ENCODE results near the gene ARL2.
"Not testable (repeated sequence)": the region's sequence is repeated elsewhere in the genome, so short reads cannot be mapped to it uniquely, and the experiment has no call there.

The ARL2 gene

DNA sequence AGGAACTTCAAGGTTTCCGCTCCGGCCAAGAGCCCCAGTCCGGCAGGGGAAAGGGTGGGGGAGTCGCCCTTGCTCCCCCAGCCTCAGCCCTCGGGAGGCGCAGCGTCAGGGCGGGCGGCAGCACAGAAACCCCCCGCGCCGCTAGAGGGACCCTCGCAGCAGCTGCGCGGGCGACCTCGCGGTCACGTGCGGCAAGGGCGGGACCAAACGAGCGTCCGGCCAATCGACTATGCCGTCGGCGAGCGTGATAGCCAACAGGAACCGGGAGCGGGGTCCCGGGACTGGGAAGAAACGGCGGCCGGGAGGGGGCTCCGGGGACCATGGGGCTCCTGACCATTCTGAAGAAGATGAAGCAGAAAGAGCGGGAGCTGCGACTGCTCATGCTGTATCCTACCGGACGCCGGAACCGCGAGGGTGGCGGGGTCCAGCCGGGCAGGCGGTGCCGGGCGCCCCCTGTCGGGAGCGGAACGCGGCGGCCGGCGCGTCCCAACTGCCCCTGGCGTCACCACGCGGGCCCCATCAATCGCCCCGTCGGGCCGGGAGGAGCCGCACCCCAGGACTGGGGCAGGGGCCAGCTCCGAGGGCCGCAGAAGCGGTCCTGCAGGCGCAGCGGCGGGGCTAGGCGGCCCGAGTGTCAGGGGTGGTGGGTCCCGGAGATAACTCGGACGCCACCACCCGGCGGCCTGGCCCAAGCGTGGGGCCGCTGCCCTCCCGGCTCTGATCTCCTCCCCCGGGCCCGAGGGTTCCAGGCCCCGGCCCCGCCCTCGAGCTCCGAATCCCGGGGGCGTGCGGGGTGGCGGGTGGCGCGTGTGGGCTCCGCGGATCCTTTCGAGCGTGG is at the start of gene ARL2:
TSS of gene ARL2 (plus strand) at position 273 of the 838 bp plus-strand sequence. CDS start at position 321, 48 bp downstream.
- DNase-seq (ENCODE audit: low read depth in 3 of 3, low spot score in 1 of 3), result peak; percentile 61 to 75 (median 70)

DNA sequence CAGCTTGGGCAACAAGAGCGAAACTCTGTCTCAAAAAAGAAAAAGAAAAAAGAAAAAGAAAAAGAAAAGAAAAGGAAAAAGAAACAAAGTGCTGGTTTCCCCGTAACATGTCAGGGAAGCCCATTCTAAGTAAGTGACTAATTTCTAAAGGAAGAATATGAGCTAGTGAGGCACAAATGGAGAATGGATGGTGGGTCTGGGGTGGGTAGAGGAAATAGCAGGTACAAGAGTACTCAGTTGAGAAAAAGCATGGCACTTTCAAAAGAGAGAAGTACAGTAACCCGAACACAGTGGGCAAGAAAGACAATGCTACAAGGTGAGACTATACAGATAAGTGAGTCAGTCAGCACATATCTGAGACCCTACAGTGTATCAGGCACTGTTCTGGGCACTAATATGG is 46.6 kb upstream of the ARL2 start:
- no peak for DNase-seq (ENCODE audit: low read depth in 3 of 3, low spot score in 1 of 3)

DNA sequence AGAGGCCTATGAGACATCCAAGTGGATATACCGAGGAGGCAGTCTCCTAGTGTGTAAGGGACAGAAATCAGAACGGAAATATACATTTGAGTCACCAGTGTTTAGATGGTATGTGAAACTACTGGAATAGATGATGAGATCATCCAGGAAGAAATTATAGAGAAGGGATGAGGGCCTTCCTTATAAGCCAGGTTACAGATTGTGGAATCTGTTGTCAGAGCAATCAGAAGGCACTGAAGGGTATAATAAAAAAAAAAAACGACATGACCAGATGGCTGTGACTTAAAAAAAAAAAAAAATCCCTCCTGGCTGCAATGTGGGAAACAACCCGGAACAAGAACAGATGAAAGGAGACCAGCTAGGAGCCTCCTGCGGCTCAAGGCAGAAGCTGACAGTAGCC is 44.8 kb upstream of the ARL2 start:
- DNase-seq (ENCODE audit: low read depth in 3 of 3, low spot score in 1 of 3), result no peak

DNA sequence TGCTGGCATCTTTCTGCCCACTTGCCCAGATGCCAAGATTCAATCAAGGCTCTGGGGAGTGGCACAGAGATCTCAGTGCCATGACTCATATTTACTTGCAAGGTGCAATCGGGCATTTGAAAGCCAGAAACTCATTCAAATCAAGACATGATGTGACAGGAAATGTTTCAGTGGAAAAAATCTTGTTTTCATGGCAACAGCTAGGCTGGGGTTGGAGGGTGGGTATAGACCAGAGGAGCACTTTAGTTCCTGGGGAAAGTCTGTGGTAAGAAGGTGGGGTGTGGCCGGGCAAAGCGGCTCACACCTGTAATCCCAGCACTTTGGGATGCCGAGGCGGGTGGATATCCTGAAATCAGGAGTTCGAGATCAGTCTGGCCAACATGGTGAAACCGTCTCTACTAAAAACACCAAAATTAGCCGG is 43.2 kb upstream of the ARL2 start:
- peak in 1 of 3 donors; percentile 2 for DNase-seq (ENCODE audit: low read depth in 3 of 3, low spot score in 1 of 3)

DNA sequence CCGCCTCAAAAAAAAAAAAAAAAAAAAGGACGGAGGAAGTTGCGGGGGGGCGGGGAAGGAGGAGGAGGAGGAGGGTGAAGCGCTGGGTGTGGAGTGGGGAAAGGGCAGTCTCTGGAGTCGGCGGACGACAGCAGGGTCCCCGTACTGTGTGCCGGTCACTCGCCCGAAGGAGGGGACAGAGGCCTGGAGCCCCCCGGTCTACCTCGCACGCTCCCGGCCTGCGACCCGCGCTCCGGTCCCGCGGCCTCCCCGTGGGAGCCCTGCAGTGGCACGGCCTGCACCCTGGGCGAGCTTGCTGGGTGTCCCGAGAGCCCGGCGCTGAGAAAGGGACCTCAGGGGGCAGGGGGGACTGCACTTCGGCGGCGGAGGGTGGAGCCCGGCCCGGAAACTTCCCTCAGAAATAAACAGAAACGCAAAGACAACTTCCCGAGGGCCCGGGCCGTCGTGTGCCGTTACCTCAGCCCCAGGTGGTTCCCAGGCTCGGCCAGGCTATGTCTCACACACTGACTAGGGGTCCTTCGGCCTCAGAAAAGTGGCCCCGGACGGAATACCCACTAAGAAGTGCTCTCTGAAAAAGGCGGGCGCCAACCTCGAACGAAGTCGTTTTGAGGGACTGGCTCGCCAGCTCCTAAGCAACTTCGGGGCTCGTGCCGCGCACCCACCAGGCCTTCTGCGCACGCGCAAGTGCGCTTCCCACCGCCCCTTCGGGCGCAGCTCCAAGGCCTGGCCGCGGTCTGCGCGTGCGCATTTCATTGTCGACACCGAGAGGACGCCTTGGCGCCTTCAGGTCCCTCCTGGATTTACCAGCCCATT is 42.3 kb upstream of the ARL2 start, which contains the start of gene MAJIN:
TSS of gene MAJIN (minus strand) at position 688 of the 813 bp plus-strand sequence. CDS start 12,703 bp downstream, outside the sequence.
- peak; percentile 81 to 87 (median 85) for DNase-seq (ENCODE audit: low read depth in 3 of 3, low spot score in 1 of 3)

DNA sequence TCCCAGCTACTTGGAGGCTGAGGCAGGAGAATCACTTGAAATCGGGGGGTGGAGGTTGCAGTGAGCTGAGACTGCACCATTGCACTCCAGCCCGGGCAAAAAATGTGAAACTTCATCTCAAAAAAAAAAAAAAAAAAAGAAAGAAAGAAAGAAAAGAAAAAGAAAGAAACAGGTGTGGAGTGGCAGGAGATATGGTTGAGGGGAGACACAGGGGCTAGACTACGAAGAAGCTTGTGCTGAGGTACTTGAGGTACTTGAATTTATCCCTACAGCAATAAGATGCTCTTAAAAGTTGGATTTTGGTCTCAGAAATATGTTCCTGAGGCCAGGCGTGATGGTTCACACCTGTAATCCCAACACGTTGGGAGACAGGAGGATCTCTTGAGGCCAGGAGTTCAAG is 39.8 kb upstream of the ARL2 start:
- DNase-seq (ENCODE audit: low read depth in 3 of 3, low spot score in 1 of 3), result no peak

DNA sequence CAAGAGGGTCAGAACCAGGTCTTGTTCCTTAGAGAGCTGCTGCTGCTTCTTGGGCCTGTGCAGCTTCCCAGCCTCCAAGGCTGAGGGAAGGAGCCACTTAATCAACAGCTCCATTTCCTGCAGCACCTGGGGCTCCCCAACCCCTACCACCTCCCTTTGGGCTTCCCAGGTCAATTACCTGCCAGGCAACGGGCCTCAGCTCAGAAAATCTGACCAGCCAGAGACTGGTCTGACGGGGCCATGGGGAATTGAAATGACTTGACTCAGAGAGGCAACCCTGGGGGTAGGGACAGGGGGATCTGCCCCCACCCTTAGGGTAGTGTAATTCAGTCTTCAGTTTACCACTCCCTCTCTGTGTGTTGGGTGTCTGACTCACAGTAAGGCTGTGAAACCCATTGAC is 37.3 kb upstream of the ARL2 start:
- DNase-seq (ENCODE audit: low read depth in 3 of 3, low spot score in 1 of 3), result no peak

DNA sequence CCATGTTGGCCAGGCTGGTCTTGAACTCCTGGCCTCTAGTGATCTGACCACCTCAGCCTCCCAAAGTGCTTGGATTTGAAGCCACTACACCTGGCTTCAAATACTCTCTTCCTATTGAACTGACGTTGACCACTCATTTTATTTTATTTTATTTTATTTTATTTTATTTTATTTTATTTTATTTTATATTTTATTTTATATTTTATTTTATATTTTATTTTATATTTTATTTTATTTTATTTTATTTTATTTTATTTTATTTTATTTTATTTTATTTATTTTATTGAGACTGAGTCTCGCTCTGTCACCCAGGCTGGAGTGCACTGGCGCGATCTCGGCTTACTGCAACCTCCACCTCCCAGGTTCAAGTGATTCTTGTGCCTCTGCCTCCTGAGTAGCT is 30.6 kb upstream of the ARL2 start:
- not testable (repeated sequence) for DNase-seq (ENCODE audit: low read depth in 3 of 3, low spot score in 1 of 3)

DNA sequence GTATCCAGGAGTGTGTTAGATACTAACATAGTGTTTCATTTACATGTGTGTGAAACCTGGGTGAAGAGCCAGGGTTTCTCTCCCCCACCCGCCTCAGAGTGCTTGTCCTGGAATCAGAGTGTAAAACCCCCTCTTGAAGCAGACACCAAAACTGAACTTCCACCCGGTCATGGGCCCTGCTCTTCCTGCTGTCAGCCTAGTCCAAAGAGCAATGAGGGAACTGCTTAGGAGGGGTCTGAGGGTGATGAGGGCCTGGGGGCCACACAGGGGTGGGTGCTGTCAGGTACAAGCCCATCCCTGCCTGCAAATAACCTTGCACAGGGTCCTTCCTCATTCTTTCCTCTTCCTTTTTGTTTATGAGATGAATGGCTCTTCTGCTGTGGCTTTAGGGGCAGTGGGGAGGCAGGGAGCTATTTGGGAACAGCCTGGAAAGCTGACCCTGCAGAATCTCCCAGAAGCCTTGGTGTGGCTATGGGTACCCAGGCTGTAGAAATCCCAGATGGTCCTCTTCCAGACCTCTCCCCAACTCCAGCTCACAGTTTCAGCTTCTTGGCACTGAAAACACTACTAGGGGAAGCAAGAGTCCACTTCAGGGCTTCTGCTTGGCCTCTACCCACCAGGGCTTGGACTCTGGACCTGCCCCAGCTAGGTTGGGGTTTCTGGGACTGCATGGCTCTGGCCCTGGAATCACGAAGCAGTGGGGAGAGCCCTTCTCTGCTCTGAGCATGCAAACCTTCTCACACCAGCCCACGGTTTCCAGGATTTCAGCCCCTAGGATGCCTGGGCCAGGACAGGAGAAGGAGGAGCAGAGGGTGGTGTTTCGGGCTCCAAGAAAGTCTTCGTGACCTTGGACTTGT is 25.7 kb upstream of the ARL2 start:
- no peak for DNase-seq (ENCODE audit: low read depth in 3 of 3, low spot score in 1 of 3)

DNA sequence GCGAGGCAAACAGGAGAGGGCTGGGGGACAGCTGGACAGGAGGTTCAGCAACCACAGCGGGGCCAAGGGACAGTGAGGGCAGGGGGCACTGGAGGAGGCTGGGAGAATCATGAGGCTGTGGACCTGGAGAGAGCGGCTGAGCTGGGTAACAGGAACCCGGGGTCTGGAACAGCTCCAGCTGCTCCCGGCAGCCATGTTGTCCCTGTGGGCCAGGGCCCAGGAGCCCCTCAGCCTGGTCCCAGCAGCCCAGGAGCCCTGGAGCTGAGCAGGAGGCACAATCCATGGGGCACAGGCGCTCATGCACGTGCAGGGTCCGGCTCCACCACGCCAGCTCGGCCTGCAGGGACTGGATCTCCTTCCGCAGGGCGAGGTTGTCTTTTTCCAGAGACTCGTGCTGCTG is 24.5 kb upstream of the ARL2 start:
- no peak for DNase-seq (ENCODE audit: low read depth in 3 of 3, low spot score in 1 of 3)

DNA sequence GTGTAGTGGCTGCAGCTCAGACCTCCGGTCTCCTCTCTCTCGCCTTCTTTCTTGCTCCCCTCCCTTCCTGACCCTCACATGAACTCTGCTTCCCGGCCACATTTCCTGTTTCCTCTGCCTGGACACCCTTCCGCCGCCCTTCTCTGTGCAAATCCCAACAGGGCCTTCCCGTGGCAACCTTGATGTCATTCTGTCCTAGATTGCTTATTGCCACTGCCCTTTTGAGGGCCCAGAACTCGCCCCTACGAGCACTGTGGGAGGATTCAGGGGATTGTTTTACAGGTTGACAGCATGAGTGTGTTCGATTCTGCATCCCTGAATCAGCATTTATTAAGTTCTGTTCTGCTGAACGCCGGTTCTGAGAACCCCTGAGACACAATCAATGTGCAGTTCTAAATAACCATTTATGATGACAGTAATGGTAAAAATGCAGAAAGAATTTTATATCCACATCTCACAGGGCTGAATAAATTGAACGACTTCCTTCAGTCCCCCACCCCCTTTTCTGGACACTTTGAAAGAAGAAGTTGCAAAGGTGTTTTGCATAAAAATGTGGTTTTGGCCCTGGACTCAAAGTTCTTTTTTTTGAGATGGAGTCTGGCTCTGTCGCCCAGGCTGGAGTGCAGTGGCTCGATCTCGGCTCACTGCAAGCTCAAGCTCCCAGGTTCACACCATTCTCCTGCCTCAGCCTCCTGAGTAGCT is 23.6 kb upstream of the ARL2 start:
- no peak for DNase-seq (ENCODE audit: low read depth in 3 of 3, low spot score in 1 of 3)

DNA sequence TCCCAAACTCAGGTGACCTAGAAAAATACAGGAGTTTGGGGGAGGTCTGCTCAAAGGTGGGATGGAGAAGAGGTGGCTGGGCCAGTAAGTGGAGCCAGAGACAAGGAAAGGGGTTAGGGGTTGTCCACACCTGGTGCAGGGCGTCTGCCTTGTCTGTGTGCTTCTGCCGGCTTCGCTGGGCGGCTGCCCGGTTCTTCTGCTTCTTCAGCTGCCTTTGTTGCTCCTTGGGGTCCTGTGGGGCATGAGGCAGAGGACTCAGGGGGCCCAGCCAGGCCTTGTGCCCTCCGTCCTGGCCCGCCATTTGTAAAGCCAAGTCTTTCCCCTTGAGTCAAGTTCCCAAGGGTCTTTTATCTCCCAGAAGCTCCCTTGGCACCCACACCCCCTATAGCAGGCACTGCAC is 19.6 kb upstream of the ARL2 start:
- DNase-seq (ENCODE audit: low read depth in 3 of 3, low spot score in 1 of 3), result no peak

DNA sequence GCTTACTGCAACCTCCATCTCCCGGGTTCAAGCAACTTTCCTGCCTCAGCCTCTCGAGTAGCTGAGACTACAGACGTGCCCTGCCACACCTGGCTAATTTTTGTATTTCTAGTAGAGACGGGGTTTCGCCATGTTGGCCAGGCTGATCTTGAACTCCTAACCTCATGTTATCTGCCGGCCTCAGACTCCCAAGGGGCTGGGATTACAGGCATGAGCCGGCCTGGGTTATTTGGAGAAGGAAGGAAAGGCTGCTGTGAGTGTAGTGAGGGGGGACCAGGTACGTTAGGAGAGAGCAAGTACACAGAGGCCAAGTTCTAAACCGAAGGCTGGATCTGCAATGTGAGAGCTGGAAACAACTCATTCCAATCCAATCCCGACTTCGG is 17.6 kb upstream of the ARL2 start:
- DNase-seq (ENCODE audit: low read depth in 3 of 3, low spot score in 1 of 3), result no peak

DNA sequence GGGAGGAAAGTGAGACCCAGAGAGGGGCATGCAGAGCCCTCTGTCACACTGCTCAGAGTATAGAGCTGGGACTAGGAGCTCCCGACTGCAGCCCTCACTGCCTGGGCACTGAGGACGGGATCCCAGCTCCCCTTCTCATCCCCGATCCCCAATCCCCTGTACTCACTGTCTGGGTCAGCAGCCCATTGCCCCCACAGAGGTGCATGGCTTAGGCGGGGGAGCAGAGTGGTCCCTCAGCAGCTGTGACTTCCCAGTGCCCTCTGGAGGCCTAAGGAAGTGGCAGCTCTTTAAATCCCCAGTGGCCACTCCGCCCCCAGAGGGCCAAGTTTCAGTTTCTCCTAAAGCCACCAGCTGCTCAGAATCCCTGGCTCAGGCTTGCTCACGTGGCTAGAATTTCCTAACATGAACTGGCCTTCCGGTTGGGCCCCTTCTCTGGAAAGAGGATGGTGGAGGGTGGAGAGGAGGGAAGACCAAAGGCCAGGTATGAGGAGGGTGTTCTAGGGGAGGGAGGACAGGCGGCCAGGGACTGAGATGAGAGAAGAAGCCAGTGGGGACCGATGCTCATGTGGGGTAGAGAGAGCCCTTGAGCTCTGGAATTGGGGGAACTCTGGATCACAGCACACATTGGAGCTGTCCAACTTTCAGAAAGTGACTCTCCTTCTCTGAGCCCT is 17.1 kb upstream of the ARL2 start, which contains the start of gene BATF2:
TSS of gene BATF2 (minus strand) at position 262 of the 671 bp plus-strand sequence. CDS start at position 205, 57 bp downstream.
- no peak for DNase-seq (ENCODE audit: low read depth in 3 of 3, low spot score in 1 of 3)

DNA sequence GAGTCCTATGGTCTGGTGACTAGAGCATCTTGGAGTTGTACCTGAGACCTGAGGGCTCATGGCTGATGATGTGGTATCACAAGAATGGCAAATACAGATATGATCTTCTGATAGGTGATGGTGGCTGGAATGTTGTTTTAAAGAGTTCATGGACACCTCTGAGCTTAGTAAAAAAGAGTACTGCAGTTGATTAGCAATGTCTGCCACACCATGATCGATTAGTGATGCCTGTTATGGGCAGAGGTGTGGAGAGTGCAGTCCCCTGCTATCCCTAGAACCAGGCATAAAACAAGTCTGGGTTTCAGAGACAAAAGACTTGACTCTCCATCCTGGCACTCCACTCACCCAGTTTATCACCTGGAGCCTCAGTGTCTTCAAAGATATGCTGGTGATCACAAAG is 15.8 kb upstream of the ARL2 start:
- DNase-seq (ENCODE audit: low read depth in 3 of 3, low spot score in 1 of 3), result no peak

DNA sequence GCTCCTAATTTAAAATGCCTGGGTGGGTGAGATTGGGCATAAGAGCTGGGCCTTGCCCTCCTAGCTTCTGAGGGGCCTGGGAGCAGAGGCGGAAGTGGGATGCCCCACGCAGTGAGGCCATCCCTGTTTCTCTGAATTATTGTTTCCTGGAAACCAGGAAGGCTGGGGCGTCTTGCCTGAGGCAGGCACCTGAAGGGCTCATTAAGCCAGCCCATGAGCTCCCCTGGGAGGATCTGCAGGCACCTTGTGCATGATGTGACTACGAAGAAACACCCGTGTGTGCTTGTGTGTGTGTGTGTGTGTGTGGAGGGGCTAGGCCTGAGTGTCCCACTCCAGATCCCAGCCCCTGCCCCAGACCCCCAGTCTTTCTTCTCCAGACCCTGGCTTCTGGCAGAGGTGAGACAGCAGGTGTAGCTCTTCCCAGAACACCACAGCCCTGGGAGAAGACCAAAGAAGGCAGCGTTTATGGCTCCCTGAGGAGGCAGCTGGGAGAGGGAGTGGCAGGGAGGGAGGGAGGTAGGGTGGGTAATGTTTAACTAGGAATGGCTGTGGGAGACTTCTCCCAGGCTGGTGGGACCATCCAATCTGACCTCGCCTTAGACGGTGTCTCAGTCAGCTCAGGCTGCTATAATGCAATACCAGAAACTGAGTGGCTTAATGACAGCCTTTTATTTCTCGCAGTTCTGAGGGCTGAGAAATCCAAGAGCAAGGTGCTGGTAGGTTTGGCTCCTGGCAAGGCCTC is 15.1 kb upstream of the ARL2 start:
- DNase-seq (ENCODE audit: low read depth in 3 of 3, low spot score in 1 of 3), result no peak

DNA sequence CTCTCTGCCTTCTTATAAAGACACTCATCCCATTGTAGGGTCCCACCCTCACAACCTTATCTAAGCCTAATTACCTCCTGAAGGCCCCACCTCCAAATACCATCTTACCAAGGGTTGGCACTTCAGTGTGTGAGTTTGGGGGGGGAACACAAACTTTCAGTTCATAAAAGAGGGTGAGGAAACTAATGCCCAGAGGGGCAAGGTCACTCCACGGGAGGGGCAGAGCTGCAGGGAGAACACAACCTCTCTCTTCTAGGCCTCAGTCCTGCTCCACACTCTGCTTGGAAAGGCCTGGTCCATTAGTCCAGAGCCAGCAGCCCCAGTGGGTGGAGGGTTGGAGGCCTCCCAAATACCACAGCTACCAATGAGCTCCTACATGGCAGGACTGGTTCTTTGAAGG is 14.5 kb upstream of the ARL2 start:
- DNase-seq (ENCODE audit: low read depth in 3 of 3, low spot score in 1 of 3), result no peak

DNA sequence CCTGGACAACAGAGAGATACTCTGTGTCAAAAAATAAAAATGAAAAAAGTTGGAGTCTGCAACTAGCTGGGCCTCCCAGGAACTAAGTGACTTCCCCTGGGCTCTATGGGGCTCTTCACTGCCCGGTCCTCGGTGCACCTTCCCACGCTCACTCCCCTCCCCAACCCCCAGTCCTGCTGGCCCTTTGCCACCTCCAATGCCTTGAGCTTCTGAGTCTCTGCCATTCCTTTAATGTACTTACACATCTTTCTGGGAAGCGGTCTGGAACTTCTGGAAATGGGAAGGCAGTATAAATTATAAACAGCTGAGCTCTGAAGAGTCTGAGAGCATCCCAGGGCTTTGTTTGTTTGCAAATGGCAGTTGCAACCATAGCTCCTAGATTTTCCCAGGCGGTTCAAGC is 11.3 kb upstream of the ARL2 start:
- no peak for DNase-seq (ENCODE audit: low read depth in 3 of 3, low spot score in 1 of 3)

DNA sequence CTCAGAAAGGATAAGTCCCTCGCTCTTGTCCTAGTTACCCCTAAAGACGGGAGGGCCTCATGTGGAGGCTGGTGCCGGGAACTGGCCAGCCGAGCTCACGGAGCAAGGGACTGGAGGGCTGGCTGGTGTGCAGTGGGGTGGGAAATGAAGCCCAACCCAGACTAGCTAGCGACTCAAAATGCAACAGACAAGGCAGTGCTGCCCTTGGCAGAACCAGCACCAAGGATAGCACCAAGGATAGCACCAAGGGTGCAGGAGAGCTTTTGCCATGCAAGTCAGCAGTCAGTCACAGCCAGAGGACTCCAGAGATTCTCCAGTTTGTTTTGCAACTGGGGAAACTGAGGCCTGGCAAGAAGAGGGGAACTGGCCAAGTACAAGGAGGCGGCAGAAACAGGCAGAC is 10.7 kb upstream of the ARL2 start:
- DNase-seq (ENCODE audit: low read depth in 3 of 3, low spot score in 1 of 3), result no peak

Measured in stimulated activated CD4-positive, alpha-beta T cell treated with anti-CD3 and anti-CD28 coated beads, TNF-alpha, amount 100 ng/mL, for 1 hour (primary cell).